ENCODE data around the gene CACNA1C. TPM values are rescaled to one million over a fixed set of nuclear protein-coding genes. Genes with fewer than 3 reads are reported as not detected.

The CACNA1C gene
- total and polyA plus RNA-seq, 4 donors: 14.8 to 22.2 (median 18.3) TPM

GRCh38 chr12:2297004-2297403, 244.2 kb downstream of the CACNA1C start:
- Histone ChIP-seq H3K27me3 (ENCODE audit: control insufficient read depth, insufficient read depth, low read length) (no peaks in the 10 kb centered on the region), H3K36me3 (ENCODE audit: control insufficient read depth, insufficient read depth, low read length) (no peaks in the 10 kb centered on the region), H3K4me1 (ENCODE audit: control insufficient read depth, insufficient read depth, low read length) (peaks cover 26% of the 10 kb centered on the region), H3K4me3 (ENCODE audit: low read depth, low read length) (no peak overlapping the region), H3K27ac (ENCODE audit: low read depth, low read length) (no peak overlapping the region), H3K9me3 (ENCODE audit: control insufficient read depth, insufficient read depth, low read length) (no peaks in the 10 kb centered on the region)
- 54% methylated on average over 6 of the region's 6 CpGs for WGBS (ENCODE audit: insufficient coverage)
- DNase-seq (ENCODE audit: low read depth in 4 of 6, low spot score in 6 of 6): peak in 1 of 6 donors; percentile 48

- Histone ChIP-seq H3K27ac (ENCODE audit: low read depth, low read length) (no peak overlapping the region), H3K4me3 (ENCODE audit: low read depth, low read length) (no peak overlapping the region), H3K36me3 (ENCODE audit: control insufficient read depth, insufficient read depth, low read length) (no peaks in the 10 kb centered on the region), H3K27me3 (ENCODE audit: control insufficient read depth, insufficient read depth, low read length) (no peaks in the 10 kb centered on the region), H3K4me1 (ENCODE audit: control insufficient read depth, insufficient read depth, low read length) (peaks cover 30% of the 10 kb centered on the region), H3K9me3 (ENCODE audit: control insufficient read depth, insufficient read depth, low read length) (no peaks in the 10 kb centered on the region)
- no peak for DNase-seq (ENCODE audit: low read depth in 4 of 6, low spot score in 6 of 6)
- 56% methylated on average over 1 of the region's 4 CpGs for WGBS (ENCODE audit: insufficient coverage)
These were observed 244.9 kb downstream of the CACNA1C start for GRCh38 chr12:2297658-2298057.

- Histone ChIP-seq H3K27me3 (ENCODE audit: control insufficient read depth, insufficient read depth, low read length) (no peaks in the 10 kb centered on the region), H3K4me3 (ENCODE audit: low read depth, low read length) (no peak overlapping the region), H3K36me3 (ENCODE audit: control insufficient read depth, insufficient read depth, low read length) (no peaks in the 10 kb centered on the region), H3K4me1 (ENCODE audit: control insufficient read depth, insufficient read depth, low read length) (peaks cover 35% of the 10 kb centered on the region), H3K9me3 (ENCODE audit: control insufficient read depth, insufficient read depth, low read length) (no peaks in the 10 kb centered on the region), H3K27ac (ENCODE audit: low read depth, low read length) (no peak overlapping the region)
- peak in 1 of 6 donors; percentile 84 for DNase-seq (ENCODE audit: low read depth in 4 of 6, low spot score in 6 of 6)
- 80% methylated on average over 9 of the region's 12 CpGs for WGBS (ENCODE audit: insufficient coverage)
These were observed 245.9 kb downstream of the CACNA1C start for GRCh38 chr12:2298556-2299200.

GRCh38 chr12:2299206-2299605, 246.4 kb downstream of the CACNA1C start:
- WGBS (ENCODE audit: insufficient coverage): 30% methylated on average over 5 of the region's 6 CpGs
- H3K9me3 ChIP-seq (ENCODE audit: control insufficient read depth, insufficient read depth, low read length): no peaks in the 10 kb centered on the region
- no peak overlapping the region for H3K4me3 ChIP-seq (ENCODE audit: low read depth, low read length)
- no peaks in the 10 kb centered on the region for H3K36me3 ChIP-seq (ENCODE audit: control insufficient read depth, insufficient read depth, low read length)
- H3K27me3 ChIP-seq (ENCODE audit: control insufficient read depth, insufficient read depth, low read length): no peaks in the 10 kb centered on the region
- DNase-seq (ENCODE audit: low read depth in 4 of 6, low spot score in 6 of 6): peak in 1 of 6 donors; percentile 62
- H3K4me1 ChIP-seq (ENCODE audit: control insufficient read depth, insufficient read depth, low read length): peaks cover 39% of the 10 kb centered on the region
- H3K27ac ChIP-seq (ENCODE audit: low read depth, low read length): no peak overlapping the region

- Histone ChIP-seq H3K27me3 (ENCODE audit: control insufficient read depth, insufficient read depth, low read length) (no peaks in the 10 kb centered on the region), H3K36me3 (ENCODE audit: control insufficient read depth, insufficient read depth, low read length) (no peaks in the 10 kb centered on the region), H3K9me3 (ENCODE audit: control insufficient read depth, insufficient read depth, low read length) (no peaks in the 10 kb centered on the region), H3K27ac (ENCODE audit: low read depth, low read length) (no peak overlapping the region), H3K4me1 (ENCODE audit: control insufficient read depth, insufficient read depth, low read length) (peaks cover 42% of the 10 kb centered on the region), H3K4me3 (ENCODE audit: low read depth, low read length) (no peak overlapping the region)
- WGBS (ENCODE audit: insufficient coverage): 95% methylated on average over 4 of the region's 6 CpGs
- no peak for DNase-seq (ENCODE audit: low read depth in 4 of 6, low spot score in 6 of 6)
These were observed 247.4 kb downstream of the CACNA1C start for GRCh38 chr12:2300168-2300567.

GRCh38 chr12:2300886-2301285, 248.1 kb downstream of the CACNA1C start:
- H3K27me3 ChIP-seq (ENCODE audit: control insufficient read depth, insufficient read depth, low read length): no peaks in the 10 kb centered on the region
- DNase-seq (ENCODE audit: low read depth in 4 of 6, low spot score in 6 of 6): no peak
- H3K4me3 ChIP-seq (ENCODE audit: low read depth, low read length): no peak overlapping the region
- 84% methylated on average over 8 of the region's 11 CpGs for WGBS (ENCODE audit: insufficient coverage)
- no peak overlapping the region for H3K27ac ChIP-seq (ENCODE audit: low read depth, low read length)
- H3K9me3 ChIP-seq (ENCODE audit: control insufficient read depth, insufficient read depth, low read length): no peaks in the 10 kb centered on the region
- no peaks in the 10 kb centered on the region for H3K36me3 ChIP-seq (ENCODE audit: control insufficient read depth, insufficient read depth, low read length)
- H3K4me1 ChIP-seq (ENCODE audit: control insufficient read depth, insufficient read depth, low read length): peaks cover 43% of the 10 kb centered on the region

- peak overlapping the region; percentile 6 for H3K27ac ChIP-seq (ENCODE audit: low read depth, low read length)
- 69% methylated on average over 9 of the region's 14 CpGs for WGBS (ENCODE audit: insufficient coverage)
- H3K4me3 ChIP-seq (ENCODE audit: low read depth, low read length): no peak overlapping the region
- H3K27me3 ChIP-seq (ENCODE audit: control insufficient read depth, insufficient read depth, low read length): no peaks in the 10 kb centered on the region
- peak in 2 of 6 donors; percentile 32 to 37 for DNase-seq (ENCODE audit: low read depth in 4 of 6, low spot score in 6 of 6)
- H3K36me3 ChIP-seq (ENCODE audit: control insufficient read depth, insufficient read depth, low read length): no peaks in the 10 kb centered on the region
- H3K4me1 ChIP-seq (ENCODE audit: control insufficient read depth, insufficient read depth, low read length): peaks cover 49% of the 10 kb centered on the region
- no peaks in the 10 kb centered on the region for H3K9me3 ChIP-seq (ENCODE audit: control insufficient read depth, insufficient read depth, low read length)
These were observed 249.0 kb downstream of the CACNA1C start for GRCh38 chr12:2301531-2302461.

- Histone ChIP-seq H3K36me3 (ENCODE audit: control insufficient read depth, insufficient read depth, low read length) (no peaks in the 10 kb centered on the region), H3K4me3 (ENCODE audit: low read depth, low read length) (no peak overlapping the region), H3K27ac (ENCODE audit: low read depth, low read length) (no peak overlapping the region), H3K9me3 (ENCODE audit: control insufficient read depth, insufficient read depth, low read length) (no peaks in the 10 kb centered on the region), H3K4me1 (ENCODE audit: control insufficient read depth, insufficient read depth, low read length) (peaks cover 51% of the 10 kb centered on the region), H3K27me3 (ENCODE audit: control insufficient read depth, insufficient read depth, low read length) (no peaks in the 10 kb centered on the region)
- DNase-seq (ENCODE audit: low read depth in 4 of 6, low spot score in 6 of 6): no peak
- WGBS (ENCODE audit: insufficient coverage): 90% methylated on average over 17 of the region's 21 CpGs
These were observed 250.2 kb downstream of the CACNA1C start for GRCh38 chr12:2302711-2303580.

- Histone ChIP-seq H3K9me3 (ENCODE audit: control insufficient read depth, insufficient read depth, low read length) (no peaks in the 10 kb centered on the region), H3K4me1 (ENCODE audit: control insufficient read depth, insufficient read depth, low read length) (peaks cover 47% of the 10 kb centered on the region), H3K27me3 (ENCODE audit: control insufficient read depth, insufficient read depth, low read length) (no peaks in the 10 kb centered on the region), H3K27ac (ENCODE audit: low read depth, low read length) (no peak overlapping the region), H3K4me3 (ENCODE audit: low read depth, low read length) (no peak overlapping the region), H3K36me3 (ENCODE audit: control insufficient read depth, insufficient read depth, low read length) (no peaks in the 10 kb centered on the region)
- DNase-seq (ENCODE audit: low read depth in 4 of 6, low spot score in 6 of 6): no peak
- 77% methylated on average over 11 of the region's 12 CpGs for WGBS (ENCODE audit: insufficient coverage)
These were observed 251.4 kb downstream of the CACNA1C start for GRCh38 chr12:2304223-2304622.
